ENCODE data around the gene TPM1. TPM values are rescaled to one million over a fixed set of nuclear protein-coding genes. Genes with fewer than 3 reads are reported as not detected.

Gene TPM1
- total RNA-seq, 2 experiments from 2014 or later: 8.0 to 8.5 TPM

- POLR2A ChIA-PET: no interaction called here
- CTCF ChIA-PET: interaction anchor here (0.6 kb wide), 1 partner anchor 326 kb away, joined by 4 read pairs; no protein-coding TSS in a partner anchor
Observed at GRCh38 chr15:63070681-63071129, 28.2 kb downstream of the TPM1 start.

- ChIA-PET POLR2A (no interaction called here), CTCF (interaction anchor here (0.6 kb wide), 1 partner anchor 327 kb away, joined by 4 read pairs; no protein-coding TSS in a partner anchor)
Observed at GRCh38 chr15:63071288-63071909, 28.9 kb downstream of the TPM1 start.

GRCh38 chr15:63072023-63072650 lies 29.6 kb downstream of the TPM1 start:
- CTCF ChIA-PET: no interaction called here
- POLR2A ChIA-PET: no interaction called here

GRCh38 chr15:63072809-63073277 lies 30.3 kb downstream of the TPM1 start:
- ChIA-PET CTCF (no interaction called here), POLR2A (no interaction called here)

GRCh38 chr15:63073497-63074172 lies 31.1 kb downstream of the TPM1 start:
- CTCF ChIA-PET: no interaction called here
- POLR2A ChIA-PET: interaction anchor here (0.8 kb wide), 1 partner anchor 38 kb away, joined by 3 read pairs; no protein-coding TSS in a partner anchor

GRCh38 chr15:63075015-63075983 lies 32.8 kb downstream of the TPM1 start:
- CTCF ChIA-PET: no interaction called here
- POLR2A ChIA-PET: no interaction called here

GRCh38 chr15:63075984-63076713 lies 33.6 kb downstream of the TPM1 start:
- CTCF ChIA-PET: no interaction called here
- POLR2A ChIA-PET: no interaction called here

- ChIA-PET POLR2A (no interaction called here), CTCF (no interaction called here)
Observed at GRCh38 chr15:63076714-63077046, 34.1 kb downstream of the TPM1 start.

- CTCF ChIA-PET: no interaction called here
- POLR2A ChIA-PET: no interaction called here
Observed at GRCh38 chr15:63077952-63078351, 35.4 kb downstream of the TPM1 start.

- POLR2A ChIA-PET: no interaction called here
- CTCF ChIA-PET: interaction anchor here (1.4 kb wide), 1 partner anchor 32 kb away, joined by 4 read pairs; no protein-coding TSS in a partner anchor
Observed at GRCh38 chr15:63079947-63080626, 37.5 kb downstream of the TPM1 start.

GRCh38 chr15:63080634-63081250 lies 38.2 kb downstream of the TPM1 start:
- CTCF ChIA-PET: interaction anchor here (1.4 kb wide), 1 partner anchor 33 kb away, joined by 4 read pairs; no protein-coding TSS in a partner anchor
- POLR2A ChIA-PET: no interaction called here

- POLR2A ChIA-PET: no interaction called here
Observed at GRCh38 chr15:63082366-63082765, 39.8 kb downstream of the TPM1 start.

GRCh38 chr15:63083044-63083443 lies 40.5 kb downstream of the TPM1 start:
- CTCF ChIA-PET: interaction anchor here (1.2 kb wide), 1 partner anchor 11 kb away, joined by 4 read pairs; no protein-coding TSS in a partner anchor
- POLR2A ChIA-PET: no interaction called here

More at GRCh38 chr15:63082366-63082765, 39.8 kb downstream of the TPM1 start:
- CTCF ChIA-PET: interaction anchor here (0.6 to 1.2 kb wide), 2 partner anchors 9 to 12 kb away, joined by 3 to 4 read pairs; no protein-coding TSS in a partner anchor

- POLR2A ChIA-PET: no interaction called here
- CTCF ChIA-PET: interaction anchor here (1.2 kb wide), 1 partner anchor 10 kb away, joined by 4 read pairs; no protein-coding TSS in a partner anchor
Observed at GRCh38 chr15:63083541-63083940, 41.0 kb downstream of the TPM1 start.

- ChIA-PET POLR2A (no interaction called here), CTCF (interaction anchor here (2.3 kb wide), 1 partner anchor 37 kb away, joined by 8 read pairs; no protein-coding TSS in a partner anchor)
Observed at GRCh38 chr15:63084806-63085205, 42.3 kb downstream of the TPM1 start.

GRCh38 chr15:63085289-63085688 lies 42.7 kb downstream of the TPM1 start:
- POLR2A ChIA-PET: no interaction called here
- CTCF ChIA-PET: interaction anchor here (2.3 kb wide), 1 partner anchor 37 kb away, joined by 8 read pairs; no protein-coding TSS in a partner anchor

- ChIA-PET CTCF (interaction anchor here (2.3 kb wide), 1 partner anchor 38 kb away, joined by 8 read pairs; no protein-coding TSS in a partner anchor), POLR2A (no interaction called here)
Observed at GRCh38 chr15:63086271-63086670, 43.7 kb downstream of the TPM1 start.

- CTCF ChIA-PET: interaction anchor here (2.3 kb wide), 1 partner anchor 39 kb away, joined by 8 read pairs; no protein-coding TSS in a partner anchor
- POLR2A ChIA-PET: no interaction called here
Observed at GRCh38 chr15:63086947-63087346, 44.4 kb downstream of the TPM1 start.

Measured in activated CD8-positive, alpha-beta memory T cell treated with anti-CD3 and anti-CD28 coated beads for 36 hours (primary cell).